GM12891 (cell line): ENCODE data around the gene ARHGEF18.

Experiments
- POLR2A ChIP-seq: IDR thresholded peaks from 2 replicates; pipeline ENCODE4 v1.6.1; 2011; ENCODE audit warnings: low read depth, low read length, control low read depth
- SPI1 ChIP-seq: IDR thresholded peaks from 2 replicates; pipeline ENCODE4 v1.6.1; 2011; ENCODE audit warnings: low read depth, low read length, control low read depth

GRCh38 chr19:7360393-7360984 is 11.8 kb downstream of the ARHGEF18 start:
- TF ChIP-seq POLR2A = no peak
- TF ChIP-seq SPI1 = no peak
